ENCODE measurements around the gene SLC49A4.

Gene SLC49A4

GRCh38 chr3:122824465-122825381 is 29.9 kb downstream of the SLC49A4 start:
- TF ChIP-seq SIN3A (IDR thresholded peaks at IDR 0.05; ENCODE audit: borderline replicate concordance, insufficient read depth, low read length) (no peak), POLR2AphosphoS5 (IDR thresholded peaks at IDR 0.05; ENCODE audit: low read depth, low read length) (no peak), REST (IDR thresholded peaks at IDR 0.05; ENCODE audit: insufficient read depth in 1 of 2, low read depth in 2 of 2, low read length in 2 of 2) (no peak), TAF1 (IDR thresholded peaks at IDR 0.05; ENCODE audit: borderline replicate concordance, insufficient read depth, low read length) (no peak), FOXP2 (optimal IDR thresholded peaks at IDR 0.05; ENCODE audit: borderline replicate concordance, extremely low read depth, extremely low read length, insufficient read depth) (no peak)

- no peak for TF ChIP-seq FOXP2 (optimal IDR thresholded peaks at IDR 0.05; ENCODE audit: borderline replicate concordance, extremely low read depth, extremely low read length, insufficient read depth)
- TF ChIP-seq SIN3A (IDR thresholded peaks at IDR 0.05; ENCODE audit: borderline replicate concordance, insufficient read depth, low read length), result no peak
- no peak for TF ChIP-seq TAF1 (IDR thresholded peaks at IDR 0.05; ENCODE audit: borderline replicate concordance, insufficient read depth, low read length)
- TF ChIP-seq POLR2AphosphoS5 (IDR thresholded peaks at IDR 0.05; ENCODE audit: low read depth, low read length), result no peak
- no peak for TF ChIP-seq REST (IDR thresholded peaks at IDR 0.05; ENCODE audit: insufficient read depth in 1 of 2, low read depth in 2 of 2, low read length in 2 of 2)
Observed at GRCh38 chr3:122825460-122825859, 30.6 kb downstream of the SLC49A4 start.

- no peak for TF ChIP-seq POLR2AphosphoS5 (IDR thresholded peaks at IDR 0.05; ENCODE audit: low read depth, low read length)
- TF ChIP-seq SIN3A (IDR thresholded peaks at IDR 0.05; ENCODE audit: borderline replicate concordance, insufficient read depth, low read length), result no peak
- TF ChIP-seq REST (IDR thresholded peaks at IDR 0.05; ENCODE audit: insufficient read depth in 1 of 2, low read depth in 2 of 2, low read length in 2 of 2), result no peak
- TF ChIP-seq TAF1 (IDR thresholded peaks at IDR 0.05; ENCODE audit: borderline replicate concordance, insufficient read depth, low read length), result no peak
- no peak for TF ChIP-seq FOXP2 (optimal IDR thresholded peaks at IDR 0.05; ENCODE audit: borderline replicate concordance, extremely low read depth, extremely low read length, insufficient read depth)
Observed at GRCh38 chr3:122826278-122826677, 31.4 kb downstream of the SLC49A4 start.

- no peak for TF ChIP-seq POLR2AphosphoS5 (IDR thresholded peaks at IDR 0.05; ENCODE audit: low read depth, low read length)
- TF ChIP-seq REST (IDR thresholded peaks at IDR 0.05; ENCODE audit: insufficient read depth in 1 of 2, low read depth in 2 of 2, low read length in 2 of 2), result no peak
- no peak for TF ChIP-seq TAF1 (IDR thresholded peaks at IDR 0.05; ENCODE audit: borderline replicate concordance, insufficient read depth, low read length)
- no peak for TF ChIP-seq FOXP2 (optimal IDR thresholded peaks at IDR 0.05; ENCODE audit: borderline replicate concordance, extremely low read depth, extremely low read length, insufficient read depth)
- TF ChIP-seq SIN3A (IDR thresholded peaks at IDR 0.05; ENCODE audit: borderline replicate concordance, insufficient read depth, low read length), result no peak
Observed at GRCh38 chr3:122828281-122828680, 33.4 kb downstream of the SLC49A4 start.
